Upper lobe of left lung (tissue), 6 donors: ENCODE results near the gene CBLN3. TPM values are rescaled to one million over a fixed set of nuclear protein-coding genes. Genes with fewer than 3 reads are reported as not detected.

ENCODE experiments used
- ATAC-seq, 2 donors: fragments of 200-7000 bp; cut with Tn5 transposase; one replicate each; pipeline ENCODE4 v1.9.1; 2022; ENCODE audit warnings: mild to moderate bottlenecking in 2 of 2, moderate library complexity in 2 of 2; ENCODE audit not compliant: low FRiP score in 2 of 2
- DNase-seq, 2 donors: peaks; one replicate each; pipeline ENCODE4 v3.0.0-alpha.2; 2019 to 2020
- H3K27ac ChIP-seq, 4 donors: fragments of 200-600 bp; sonication (generic); one replicate each; pipeline ENCODE4 v1.5.1; 2016 to 2019
- H3K27me3 ChIP-seq, 4 donors: fragments of 200-600 bp; sonication (generic); one replicate each; pipeline ENCODE4 v1.5.1; 2017 to 2019
- H3K36me3 ChIP-seq, 4 donors: fragments of 200-600 bp; sonication (generic); one replicate each; pipeline ENCODE4 v1.5.1; 2016 to 2019
- H3K4me1 ChIP-seq, 4 donors: fragments of 200-600 bp; sonication (generic); one replicate each; pipeline ENCODE4 v1.5.1; 2018 to 2019
- H3K4me3 ChIP-seq, 4 donors: fragments of 200-600 bp; sonication (generic); one replicate each; pipeline ENCODE4 v1.5.1; 2017 to 2019; ENCODE audit warnings: mild to moderate bottlenecking in 2 of 4, moderate library complexity in 1 of 4
- H3K9me3 ChIP-seq, 4 donors: fragments of 200-600 bp; sonication (generic); one replicate each; pipeline ENCODE4 v1.5.1; 2018 to 2019
- EP300 ChIP-seq, 4 donors: sonication (generic); formaldehyde crosslinking; IDR thresholded peaks; one replicate each; pipeline ENCODE4 v1.5.1; 2017; ENCODE audit warnings: antibody characterized with exemption in 4 of 4, control low read depth in 2 of 4
- POLR2A ChIP-seq, 4 donors: fragments of 450-650 bp; IDR thresholded peaks; one replicate each; pipeline ENCODE4 v1.5.1; 2016 to 2017; ENCODE audit warnings: antibody characterized with exemption in 4 of 4, mild to moderate bottlenecking in 2 of 4
- POLR2AphosphoS5 ChIP-seq, 2 donors: sonication (generic); formaldehyde crosslinking; IDR thresholded peaks; one replicate each; pipeline ENCODE4 v1.5.1; 2017; ENCODE audit warnings: antibody characterized with exemption in 2 of 2
- WGBS, 2 donors: methylation state at CpG; one replicate each; pipeline ENCODE4 v1.1.5; 2017 to 2018; 5-methylcytosine and 5-hydroxymethylcytosine counted together
- total RNA-seq, 6 donors: library from RNA; depleted of rRNA in 4 of 6; stranded (reverse); fragments of >200 nt in 4 of 6; gene quantifications; one replicate each; pipeline versions ENCODE4 v1.1.0 to v1.2.1, GENCODE V29; 2016 to 2021
- TF ChIP-seq, protein P1 (sequence below), 6 experiments: fragments of 450-650 bp in 4 of 6; fragments of 200-600 bp in 2 of 6; sonication (generic) in 2 of 6; IDR thresholded peaks; one replicate each; pipeline ENCODE4 v1.5.1; 2016 to 2019; ENCODE audit warnings: antibody characterized with exemption in 6 of 6
- donor health status: DM: no; HTN: no; CAD: no; lungs with moderate emphysema.
- donor health status: DM: no; HTN: yes; CAD: no; lungs with severe emphysema.

The CBLN3 gene
- total RNA-seq, 6 donors from 2014 or later, result 1.1 to 4.2 (median 3.1) TPM

DNA sequence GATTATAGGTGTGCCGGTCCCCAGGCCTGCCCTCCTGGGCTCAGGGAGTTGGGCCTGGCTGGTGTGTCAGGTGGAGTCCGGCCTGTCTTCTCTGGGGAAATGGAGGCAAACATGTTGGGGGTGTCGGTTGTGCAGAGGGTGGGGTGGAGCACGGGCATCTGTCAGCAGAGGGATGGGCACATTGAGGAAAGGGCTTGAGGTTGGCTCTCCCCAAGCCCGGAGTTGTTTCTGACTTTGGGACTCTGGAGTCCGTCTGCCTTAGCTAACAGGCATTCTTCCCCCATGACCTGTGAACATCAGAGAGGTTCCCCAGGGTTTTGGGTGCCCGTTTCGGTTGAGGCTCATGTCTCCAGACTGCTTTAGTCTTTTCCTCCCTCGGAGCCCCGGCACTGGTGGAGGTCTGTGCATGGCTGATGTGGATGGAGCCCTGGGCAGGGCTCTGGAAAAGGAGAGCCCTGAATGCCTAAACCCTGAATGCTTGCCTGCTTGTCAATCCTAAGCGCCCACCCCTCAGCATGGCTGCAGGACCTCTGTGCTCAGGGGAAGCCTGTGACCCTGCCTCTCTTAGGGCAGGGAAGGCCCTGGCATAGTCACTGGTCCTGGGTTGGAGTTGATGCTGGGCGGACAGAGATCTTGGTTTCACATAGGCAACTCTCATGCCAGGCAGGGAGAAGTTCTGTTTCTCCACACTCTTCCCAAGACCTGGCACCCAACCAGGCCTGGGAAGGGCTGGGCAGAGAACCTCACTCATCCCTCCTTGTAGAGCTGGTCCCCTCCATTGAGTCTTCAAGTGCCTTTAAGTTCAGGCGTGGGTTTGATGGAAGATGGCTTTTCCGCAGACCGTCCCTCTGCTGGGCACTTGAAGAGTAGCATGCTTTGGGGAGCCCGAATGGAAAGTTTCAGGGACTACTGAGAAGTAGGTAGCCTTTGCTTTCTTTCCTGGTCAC is 17.8 kb downstream of the CBLN3 start:
- DNase-seq (peak in 1 of 2 donors; percentile 49), ATAC-seq (peak in 1 of 2 donors; percentile 74)
- WGBS, 2 donors, result 64 to 68% methylated on average over 10 to 16 of the region's 16 CpGs
- no peaks in the 10 kb centered on the region for H3K4me1 ChIP-seq
- H3K27me3 ChIP-seq, result no peaks in the 10 kb centered on the region
- H3K36me3 ChIP-seq, result peaks cover 0 to 69% (median 25%) of the 10 kb centered on the region in 4 donors
- H3K27ac ChIP-seq, result no peak overlapping the region
- TF ChIP-seq POLR2A (IDR thresholded peaks at IDR 0.05), result no peak
- TF ChIP-seq, protein P1, sequence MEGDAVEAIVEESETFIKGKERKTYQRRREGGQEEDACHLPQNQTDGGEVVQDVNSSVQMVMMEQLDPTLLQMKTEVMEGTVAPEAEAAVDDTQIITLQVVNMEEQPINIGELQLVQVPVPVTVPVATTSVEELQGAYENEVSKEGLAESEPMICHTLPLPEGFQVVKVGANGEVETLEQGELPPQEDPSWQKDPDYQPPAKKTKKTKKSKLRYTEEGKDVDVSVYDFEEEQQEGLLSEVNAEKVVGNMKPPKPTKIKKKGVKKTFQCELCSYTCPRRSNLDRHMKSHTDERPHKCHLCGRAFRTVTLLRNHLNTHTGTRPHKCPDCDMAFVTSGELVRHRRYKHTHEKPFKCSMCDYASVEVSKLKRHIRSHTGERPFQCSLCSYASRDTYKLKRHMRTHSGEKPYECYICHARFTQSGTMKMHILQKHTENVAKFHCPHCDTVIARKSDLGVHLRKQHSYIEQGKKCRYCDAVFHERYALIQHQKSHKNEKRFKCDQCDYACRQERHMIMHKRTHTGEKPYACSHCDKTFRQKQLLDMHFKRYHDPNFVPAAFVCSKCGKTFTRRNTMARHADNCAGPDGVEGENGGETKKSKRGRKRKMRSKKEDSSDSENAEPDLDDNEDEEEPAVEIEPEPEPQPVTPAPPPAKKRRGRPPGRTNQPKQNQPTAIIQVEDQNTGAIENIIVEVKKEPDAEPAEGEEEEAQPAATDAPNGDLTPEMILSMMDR (IDR thresholded peaks at IDR 0.05), result peak; percentile 61 to 77 (median 66)
- no peak overlapping the region for H3K4me3 ChIP-seq
- H3K9me3 ChIP-seq, result no peaks in the 10 kb centered on the region

DNA sequence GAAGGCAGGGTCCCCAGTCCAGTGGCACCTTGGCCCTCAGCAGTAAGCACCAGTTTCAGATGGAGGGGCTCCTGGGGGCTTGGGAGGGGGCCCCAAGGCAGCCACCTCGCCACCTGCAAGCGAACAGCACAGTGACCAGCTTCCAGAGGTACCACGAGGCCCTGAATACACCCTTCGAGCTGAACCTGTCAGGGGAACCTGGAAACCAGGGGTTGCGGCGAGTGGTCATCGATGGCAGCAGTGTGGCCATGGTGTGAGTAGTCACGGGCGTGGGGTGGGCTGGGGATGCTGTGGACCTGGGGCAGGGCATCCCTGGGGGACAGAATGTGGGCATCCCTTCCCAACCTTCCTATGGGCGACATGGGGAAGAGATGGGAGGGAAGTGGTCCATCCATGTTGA is 19.5 kb downstream of the CBLN3 start:
- DNase-seq (peak; percentile 10 to 46), ATAC-seq (no peak)
- Histone ChIP-seq H3K4me1 (no peaks in the 10 kb centered on the region), H3K27me3 (no peaks in the 10 kb centered on the region), H3K27ac (no peak overlapping the region), H3K9me3 (no peaks in the 10 kb centered on the region), H3K4me3 (no peak overlapping the region), H3K36me3 (peaks cover 0 to 60% (median 20%) of the 10 kb centered on the region in 4 donors)
- 88 to 89% methylated on average over 10 of the region's 10 CpGs for WGBS, 2 donors
- TF ChIP-seq EP300 (IDR thresholded peaks at IDR 0.05) (no peak), POLR2AphosphoS5 (IDR thresholded peaks at IDR 0.05) (no peak), POLR2A (IDR thresholded peaks at IDR 0.05) (no peak)
- TF ChIP-seq, protein P1 (IDR thresholded peaks at IDR 0.05), result no peak

DNA sequence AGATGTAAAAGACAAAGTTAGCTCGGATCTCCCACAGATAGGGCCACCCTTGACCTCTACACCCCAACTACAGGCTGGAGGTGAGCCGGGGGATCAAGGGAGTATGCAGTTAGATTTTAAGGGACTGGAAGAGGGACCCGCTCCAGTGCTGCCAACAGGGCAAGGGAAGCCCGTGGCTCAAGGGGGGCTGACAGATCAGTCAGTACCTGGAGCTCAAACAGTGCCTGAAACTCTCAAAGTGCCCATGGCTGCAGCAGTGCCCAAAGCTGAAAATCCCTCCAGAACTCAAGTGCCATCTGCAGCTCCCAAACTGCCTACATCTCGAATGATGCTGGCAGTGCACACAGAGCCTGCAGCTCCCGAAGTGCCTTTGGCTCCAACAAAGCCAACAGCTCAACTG is 20.3 kb downstream of the CBLN3 start:
- TF ChIP-seq POLR2AphosphoS5 (IDR thresholded peaks at IDR 0.05) (no peak), EP300 (IDR thresholded peaks at IDR 0.05) (no peak), POLR2A (IDR thresholded peaks at IDR 0.05) (no peak)
- DNase-seq, result peak in 1 of 2 donors; percentile 6
- ATAC-seq, result no peak
- Histone ChIP-seq H3K36me3 (peaks cover 0 to 53% (median 16%) of the 10 kb centered on the region in 4 donors), H3K4me1 (no peaks in the 10 kb centered on the region), H3K9me3 (no peaks in the 10 kb centered on the region), H3K27ac (no peak overlapping the region), H3K4me3 (no peak overlapping the region), H3K27me3 (no peaks in the 10 kb centered on the region)
- 71 to 85% methylated on average over 6 of the region's 6 CpGs for WGBS, 2 donors

DNA sequence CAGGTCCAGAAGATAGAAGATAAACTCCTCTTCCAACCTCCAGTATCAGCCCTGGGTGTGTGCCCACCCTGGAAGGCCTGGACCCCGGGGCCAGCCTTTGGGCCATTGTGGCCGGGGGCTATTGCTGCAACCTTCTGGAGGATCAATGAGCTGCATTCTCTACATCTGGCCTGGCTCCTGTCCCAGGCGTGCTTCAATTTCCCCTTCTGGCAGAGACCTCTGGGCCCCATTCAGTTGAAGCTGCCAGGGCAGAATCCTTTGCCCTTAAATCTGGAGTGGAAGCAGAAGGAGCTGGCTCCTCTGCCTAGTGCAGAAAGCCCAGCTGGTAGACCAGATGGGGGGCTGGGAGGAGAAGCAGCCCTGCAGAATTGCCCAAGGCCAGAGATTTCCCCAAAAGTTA is 20.7 kb downstream of the CBLN3 start:
- DNase-seq, result no peak
- no peak overlapping the region for H3K4me3 ChIP-seq
- no peak for ATAC-seq
- TF ChIP-seq, protein P1 (IDR thresholded peaks at IDR 0.05), result no peak
- no peak for TF ChIP-seq POLR2A (IDR thresholded peaks at IDR 0.05)
- no peak for TF ChIP-seq POLR2AphosphoS5 (IDR thresholded peaks at IDR 0.05)
- TF ChIP-seq EP300 (IDR thresholded peaks at IDR 0.05), result no peak
- H3K36me3 ChIP-seq, result peaks cover 0 to 48% (median 14%) of the 10 kb centered on the region in 4 donors
- WGBS, 2 donors, result 37 to 58% methylated on average over 3 of the region's 3 CpGs
- no peak overlapping the region for H3K27ac ChIP-seq
- no peaks in the 10 kb centered on the region for H3K27me3 ChIP-seq
- no peaks in the 10 kb centered on the region for H3K9me3 ChIP-seq
- peaks cover 0 to 4% (median under 1%) of the 10 kb centered on the region in 4 donors for H3K4me1 ChIP-seq

DNA sequence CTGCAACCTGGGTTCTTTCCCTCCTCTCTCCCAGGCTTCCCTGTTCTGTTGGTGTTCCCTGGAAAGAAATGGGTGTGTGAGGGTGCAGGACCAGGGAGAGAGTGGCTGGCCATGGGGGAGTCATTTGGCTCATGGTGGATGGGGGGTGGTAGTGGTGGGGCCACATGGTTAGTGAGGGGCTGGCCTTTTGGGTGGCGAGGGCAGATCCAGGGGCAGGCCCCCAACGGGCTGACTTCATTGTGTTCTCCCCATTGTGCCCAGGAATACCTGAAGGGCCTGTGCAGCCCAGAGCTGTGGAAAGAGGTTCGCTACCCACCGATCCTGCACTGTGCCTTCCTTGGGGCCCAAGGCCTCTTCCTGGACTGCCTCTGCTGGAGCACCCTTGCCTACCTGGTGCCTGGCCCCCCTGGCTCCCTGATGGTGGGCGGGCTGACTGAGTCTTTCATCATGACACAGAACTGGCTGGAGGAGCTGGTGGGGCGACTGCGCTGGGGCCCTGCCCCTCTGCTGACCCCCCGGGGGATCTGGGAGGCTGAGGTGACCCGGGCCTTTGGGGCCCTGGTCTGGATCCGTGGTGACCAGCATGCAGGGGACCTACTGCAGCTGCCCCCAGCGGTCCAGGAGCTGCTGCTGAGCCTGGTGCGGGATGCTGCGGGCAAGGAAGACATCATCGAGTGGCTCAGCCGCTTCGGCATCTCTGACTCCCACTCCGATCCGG is 21.7 kb downstream of the CBLN3 start:
- no peak overlapping the region for H3K27ac ChIP-seq
- H3K27me3 ChIP-seq, result no peaks in the 10 kb centered on the region
- no peaks in the 10 kb centered on the region for H3K9me3 ChIP-seq
- TF ChIP-seq POLR2A (IDR thresholded peaks at IDR 0.05) (no peak), POLR2AphosphoS5 (IDR thresholded peaks at IDR 0.05) (no peak), EP300 (IDR thresholded peaks at IDR 0.05) (no peak)
- TF ChIP-seq, protein P1 (IDR thresholded peaks at IDR 0.05), result no peak
- H3K4me3 ChIP-seq, result no peak overlapping the region
- ATAC-seq (no peak), DNase-seq (peak in 1 of 2 donors; percentile 63)
- peaks cover 1 to 14% (median 4%) of the 10 kb centered on the region in 4 donors for H3K4me1 ChIP-seq
- H3K36me3 ChIP-seq, result peaks cover 0 to 39% (median 11%) of the 10 kb centered on the region in 4 donors
- WGBS, 2 donors, result 89 to 90% methylated on average over 16 to 18 of the region's 18 CpGs
